MCF 10A (cell line): ENCODE results near the gene AAGAB. TPM values are rescaled to one million over a fixed set of nuclear protein-coding genes. Genes with fewer than 3 reads are reported as not detected.
"Not testable (repeated sequence)": the region's sequence is repeated elsewhere in the genome, so short reads cannot be mapped to it uniquely, and the experiment has no call there.

Experiments used
- BruUV-seq: library from RNA; stranded (reverse); fragments of 400-500 nt; replicated peaks from 2 replicates; lab custom pipeline; 2021; lab: Mats Ljungman, UMichigan
- CTCF ChIA-PET: fragments of 300-600 bp; sonication (Branson Sonifier 250); formaldehyde crosslinking; extraction: SDS; loops from one replicate; lab custom pipeline; 2021; ENCODE audit warnings: antibody characterized with exemption, inconsistent platforms; lab: Yijun Ruan, JAX
- POLR2A ChIA-PET: fragments of 300-600, 350-650 bp; sonication (Branson Sonifier 250); formaldehyde crosslinking; extraction: SDS; loops from one replicate; lab custom pipeline; 2020; ENCODE audit warnings: antibody characterized with exemption, inconsistent platforms; lab: Yijun Ruan, JAX
- DNase-seq: peaks from one replicate; pipeline ENCODE4 v3.0.0-alpha.2; 2018; ENCODE audit not compliant: unreplicated experiment
- H3K27ac Mint-ChIP-seq: one replicate; pipeline ENCODE4 v1.8.0; 2022; ENCODE audit warnings: mild to moderate bottlenecking, low read depth, mixed read lengths; ENCODE audit not compliant: unreplicated experiment
- H3K27me3 Mint-ChIP-seq: one replicate; pipeline ENCODE4 v1.8.0; 2022; ENCODE audit warnings: mixed read lengths; ENCODE audit not compliant: insufficient read depth, unreplicated experiment
- H3K36me3 Mint-ChIP-seq: one replicate; pipeline ENCODE4 v1.8.0; 2022; ENCODE audit warnings: mild to moderate bottlenecking, moderate library complexity, mixed read lengths; ENCODE audit not compliant: insufficient read depth, unreplicated experiment
- H3K4me1 Mint-ChIP-seq: one replicate; pipeline ENCODE4 v1.8.0; 2022; ENCODE audit warnings: mixed read lengths; ENCODE audit not compliant: insufficient read depth, unreplicated experiment
- H3K4me3 Mint-ChIP-seq: one replicate; pipeline ENCODE4 v1.8.0; 2022; ENCODE audit warnings: mild to moderate bottlenecking, moderate library complexity, mixed read lengths; ENCODE audit not compliant: unreplicated experiment
- H3K9me3 Mint-ChIP-seq: one replicate; pipeline ENCODE4 v1.8.0; 2022; ENCODE audit warnings: mixed read lengths; ENCODE audit not compliant: unreplicated experiment
- intact Hi-C: fragments of 100-400 bp; cut with micrococcal nuclease; formaldehyde crosslinking; loops from 2 replicates; pipeline ENCODE4 v1.14.1; 2022
- total RNA-seq: library from RNA; stranded (reverse); gene quantifications from 2 replicates; pipeline ENCODE4 v1.2.3, GENCODE V29; 2022
- TF ChIP-seq, protein P1 (sequence below): fragments of 200-600 bp; IDR thresholded peaks from one replicate; pipeline ENCODE4 v1.8.0; 2022; ENCODE audit warnings: antibody characterized with exemption, mild to moderate bottlenecking; ENCODE audit not compliant: unreplicated experiment

The AAGAB gene
- total RNA-seq, 1 experiment from 2014 or later: 52.7 TPM

DNA sequence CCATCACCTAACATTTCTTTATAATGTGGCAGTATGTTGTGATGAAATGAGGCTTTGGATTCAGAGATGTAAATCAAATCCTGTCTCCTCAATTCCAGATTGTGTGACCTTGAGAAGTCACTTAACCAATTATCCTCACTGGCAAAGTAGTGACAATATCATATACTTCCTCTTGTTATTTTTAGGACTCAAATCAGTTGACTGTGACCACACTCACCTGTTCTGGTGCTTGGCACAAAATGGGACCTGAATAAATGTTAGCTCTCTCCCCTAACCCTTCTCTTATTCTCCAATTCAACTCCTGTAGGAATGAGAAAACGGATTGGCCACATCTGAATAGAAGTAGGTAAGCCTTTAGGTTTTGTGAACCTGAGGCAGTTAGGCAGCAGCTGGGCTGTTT is 42.2 kb upstream of the AAGAB start:
- H3K9me3 Mint-ChIP-seq: no peaks in the 10 kb centered on the region
- no peak for DNase-seq
- no peak overlapping the region for H3K4me3 Mint-ChIP-seq
- TF ChIP-seq, protein P1, sequence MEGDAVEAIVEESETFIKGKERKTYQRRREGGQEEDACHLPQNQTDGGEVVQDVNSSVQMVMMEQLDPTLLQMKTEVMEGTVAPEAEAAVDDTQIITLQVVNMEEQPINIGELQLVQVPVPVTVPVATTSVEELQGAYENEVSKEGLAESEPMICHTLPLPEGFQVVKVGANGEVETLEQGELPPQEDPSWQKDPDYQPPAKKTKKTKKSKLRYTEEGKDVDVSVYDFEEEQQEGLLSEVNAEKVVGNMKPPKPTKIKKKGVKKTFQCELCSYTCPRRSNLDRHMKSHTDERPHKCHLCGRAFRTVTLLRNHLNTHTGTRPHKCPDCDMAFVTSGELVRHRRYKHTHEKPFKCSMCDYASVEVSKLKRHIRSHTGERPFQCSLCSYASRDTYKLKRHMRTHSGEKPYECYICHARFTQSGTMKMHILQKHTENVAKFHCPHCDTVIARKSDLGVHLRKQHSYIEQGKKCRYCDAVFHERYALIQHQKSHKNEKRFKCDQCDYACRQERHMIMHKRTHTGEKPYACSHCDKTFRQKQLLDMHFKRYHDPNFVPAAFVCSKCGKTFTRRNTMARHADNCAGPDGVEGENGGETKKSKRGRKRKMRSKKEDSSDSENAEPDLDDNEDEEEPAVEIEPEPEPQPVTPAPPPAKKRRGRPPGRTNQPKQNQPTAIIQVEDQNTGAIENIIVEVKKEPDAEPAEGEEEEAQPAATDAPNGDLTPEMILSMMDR: no peak
- POLR2A ChIA-PET: interaction anchor here (1.3 kb wide), 1 partner anchor 43 kb away, joined by 3 read pairs; no protein-coding TSS in a partner anchor
- H3K4me1 Mint-ChIP-seq: no peaks in the 10 kb centered on the region
- CTCF ChIA-PET: interaction anchor here (0.5 to 0.7 kb wide), 2 partner anchors 54 to 513 kb away, joined by 3 read pairs; no protein-coding TSS in a partner anchor
- H3K27me3 Mint-ChIP-seq: no peaks in the 10 kb centered on the region
- intact Hi-C loops: no loop called here
- H3K36me3 Mint-ChIP-seq: no peaks in the 10 kb centered on the region
- BruUV-seq: no TSS peak
- H3K27ac Mint-ChIP-seq: no peak overlapping the region

- Mint-ChIP-seq H3K4me3 (no peak overlapping the region), H3K9me3 (no peaks in the 10 kb centered on the region), H3K4me1 (no peaks in the 10 kb centered on the region), H3K27me3 (no peaks in the 10 kb centered on the region), H3K27ac (no peak overlapping the region), H3K36me3 (no peaks in the 10 kb centered on the region)
- no TSS peak for BruUV-seq
- TF ChIP-seq, protein P1: no peak
- peak; percentile 3 for DNase-seq
- ChIA-PET POLR2A (interaction anchor here (1.3 kb wide), 1 partner anchor 43 kb away, joined by 3 read pairs; no protein-coding TSS in a partner anchor), CTCF (no interaction called here)
- intact Hi-C loops: no loop called here
Observed at GRCh38 chr15:67296188-67296587, 41.7 kb upstream of the AAGAB start.

DNA sequence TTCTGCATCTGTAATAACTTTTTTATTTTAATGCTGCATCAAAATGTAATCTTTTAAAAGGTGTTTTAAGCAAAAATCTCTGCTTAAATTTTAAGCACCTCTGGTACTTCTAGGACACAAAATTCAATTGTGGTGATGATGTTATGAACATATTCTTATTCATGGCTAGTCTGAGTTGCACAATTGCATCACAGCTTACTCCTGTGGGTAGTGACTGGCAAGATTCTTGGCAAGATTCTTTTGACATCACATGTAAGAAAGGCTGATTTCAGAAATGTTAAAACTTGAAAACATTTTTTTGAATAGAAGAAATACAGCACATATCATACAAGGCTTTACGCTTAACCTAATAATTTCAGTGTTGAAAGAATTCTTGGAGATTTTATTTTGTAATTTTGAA is 35.9 kb upstream of the AAGAB start:
- intact Hi-C loops: no loop called here
- H3K4me3 Mint-ChIP-seq: no peak overlapping the region
- H3K9me3 Mint-ChIP-seq: no peaks in the 10 kb centered on the region
- peak; percentile 24 for DNase-seq
- no peaks in the 10 kb centered on the region for H3K27me3 Mint-ChIP-seq
- CTCF ChIA-PET: no interaction called here
- no TSS peak for BruUV-seq
- POLR2A ChIA-PET: interaction anchor here (0.7 kb wide), 2 partner anchors 10 to 87 kb away, joined by 3 to 4 read pairs; no protein-coding TSS in a partner anchor
- H3K4me1 Mint-ChIP-seq: no peaks in the 10 kb centered on the region
- H3K27ac Mint-ChIP-seq: no peak overlapping the region
- H3K36me3 Mint-ChIP-seq: no peaks in the 10 kb centered on the region
- TF ChIP-seq, protein P1: no peak

GRCh38 chr15:67286400-67286799 is 31.9 kb upstream of the AAGAB start:
- POLR2A ChIA-PET, DNase-seq, H3K27me3 Mint-ChIP-seq, H3K4me1 Mint-ChIP-seq, intact Hi-C loops, H3K27ac Mint-ChIP-seq, BruUV-seq, CTCF ChIA-PET, H3K4me3 Mint-ChIP-seq, H3K36me3 Mint-ChIP-seq, H3K9me3 Mint-ChIP-seq: not testable (repeated sequence)

DNA sequence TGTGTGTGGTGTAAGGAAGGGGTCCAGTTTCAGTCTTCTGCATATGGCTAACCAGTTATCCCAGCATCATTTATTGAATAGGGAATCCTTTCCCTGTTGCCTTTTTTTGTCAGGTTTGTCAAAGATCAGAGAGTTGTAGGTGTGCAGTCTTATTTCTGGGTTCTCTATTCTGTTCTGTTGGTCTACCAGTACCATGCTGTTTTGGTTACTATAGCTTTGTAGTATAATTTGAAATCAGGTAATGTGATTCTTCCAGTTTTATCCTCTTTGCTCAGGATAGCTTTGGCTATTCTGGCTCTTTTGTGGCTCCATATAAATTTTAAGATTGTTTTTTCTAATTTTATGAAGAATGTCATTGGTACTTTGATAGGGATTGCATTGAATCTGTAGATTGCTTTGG is 31.2 kb upstream of the AAGAB start:
- H3K4me3 Mint-ChIP-seq, CTCF ChIA-PET, H3K27me3 Mint-ChIP-seq, DNase-seq, BruUV-seq, H3K27ac Mint-ChIP-seq, H3K36me3 Mint-ChIP-seq, POLR2A ChIA-PET, H3K9me3 Mint-ChIP-seq, intact Hi-C loops, H3K4me1 Mint-ChIP-seq: not testable (repeated sequence)
